Activated CD8-positive, alpha-beta T cell treated with anti-CD3 and anti-CD28 coated beads for 36 hours (primary cell): Measurements from ENCODE around the gene FOXJ2. TPM values are rescaled to one million over a fixed set of nuclear protein-coding genes. Genes with fewer than 3 reads are reported as not detected.
"Not testable (repeated sequence)": the region's sequence is repeated elsewhere in the genome, so short reads cannot be mapped to it uniquely, and the experiment has no call there.

Experiments used
- ATAC-seq: fragments of 200-7000 bp; cut with Tn5 transposase; one replicate; pipeline ENCODE4 v1.10.0; 2021; ENCODE audit warnings: mild to moderate bottlenecking, moderate library complexity
- CTCF ChIA-PET: fragments of 350-600 bp; sonication (Branson Sonifier 250); formaldehyde crosslinking; loops from one replicate; lab custom pipeline; 2021; ENCODE audit warnings: antibody characterized with exemption; lab: Charles Lee
- POLR2A ChIA-PET: fragments of 350-600 bp; sonication (Branson Sonifier 250); formaldehyde crosslinking; loops from one replicate; lab custom pipeline; 2021; ENCODE audit warnings: antibody characterized with exemption; lab: Charles Lee
- DNase-seq: peaks from one replicate; pipeline ENCODE4 v3.0.0-alpha.2; 2020
- H3K27ac Mint-ChIP-seq: one replicate; pipeline ENCODE4 v1.8.0; 2021; ENCODE audit warnings: mild to moderate bottlenecking, mixed read lengths
- H3K27me3 Mint-ChIP-seq: one replicate; pipeline ENCODE4 v1.8.0; 2021; ENCODE audit warnings: mixed read lengths
- H3K36me3 Mint-ChIP-seq: one replicate; pipeline ENCODE4 v1.8.0; 2021; ENCODE audit warnings: low read depth, mixed read lengths
- H3K4me1 Mint-ChIP-seq: one replicate; pipeline ENCODE4 v1.8.0; 2021; ENCODE audit warnings: low read depth, mixed read lengths
- H3K4me3 Mint-ChIP-seq: one replicate; pipeline ENCODE4 v1.8.0; 2021; ENCODE audit warnings: mild to moderate bottlenecking, moderate library complexity, mixed read lengths
- H3K9me3 Mint-ChIP-seq: one replicate; pipeline ENCODE4 v1.8.0; 2021; ENCODE audit warnings: mixed read lengths
- CTCF ChIP-seq: fragments of 200-600 bp; IDR thresholded peaks from one replicate; pipeline ENCODE4 v1.8.0; 2022; ENCODE audit warnings: antibody characterized with exemption, mild to moderate bottlenecking
- intact Hi-C: fragments of 100-400 bp; cut with micrococcal nuclease; formaldehyde crosslinking; loops from one replicate; pipeline ENCODE4 v1.10.0; 2022
- total RNA-seq, 2 experiments: library from RNA; stranded (reverse); gene quantifications; one replicate each; pipeline ENCODE4 v1.2.3, GENCODE V29; 2021

Gene FOXJ2
- total RNA-seq, 2 experiments from 2014 or later = 11.1 to 12.8 TPM

- DNase-seq (peak; percentile 67), ATAC-seq (peak; percentile 77)
- POLR2A ChIA-PET = interaction anchor here (1.0 kb wide), 1 partner anchor 8 kb away, joined by 3 read pairs; no protein-coding TSS in a partner anchor
- intact Hi-C loops = no loop called here
- TF ChIP-seq CTCF = no peak
- H3K4me1 Mint-ChIP-seq = peaks cover 45% of the 10 kb centered on the region
- H3K36me3 Mint-ChIP-seq = peaks cover 62% of the 10 kb centered on the region
- H3K4me3 Mint-ChIP-seq = peak overlapping the region; percentile 52
- no peaks in the 10 kb centered on the region for H3K27me3 Mint-ChIP-seq
- peak overlapping the region; percentile 94 for H3K27ac Mint-ChIP-seq
- CTCF ChIA-PET = interaction anchor here (0.9 to 3.0 kb wide), 8 partner anchors 10 to 148 kb away, joined by 3 to 21 read pairs (median 6); no protein-coding TSS in a partner anchor
- H3K9me3 Mint-ChIP-seq = no peaks in the 10 kb centered on the region
Observed at GRCh38 chr12:8088574-8088973, 56.1 kb downstream of the FOXJ2 start.

GRCh38 chr12:8089277-8089676 lies 56.8 kb downstream of the FOXJ2 start:
- CTCF ChIA-PET = interaction anchor here (1.1 to 3.0 kb wide), 6 partner anchors 11 to 148 kb away, joined by 3 to 21 read pairs (median 6); no protein-coding TSS in a partner anchor
- intact Hi-C loops, H3K4me3 Mint-ChIP-seq, ATAC-seq, H3K27me3 Mint-ChIP-seq, POLR2A ChIA-PET, H3K9me3 Mint-ChIP-seq, DNase-seq: not testable (repeated sequence)
- Mint-ChIP-seq H3K36me3 (peaks cover 56% of the 10 kb centered on the region), H3K4me1 (peaks cover 38% of the 10 kb centered on the region), H3K27ac (peak overlapping the region; percentile 94)

GRCh38 chr12:8089716-8090115 lies 57.2 kb downstream of the FOXJ2 start:
- ChIA-PET POLR2A (no interaction called here), CTCF (interaction anchor here (1.1 kb wide), 1 partner anchor 44 kb away, joined by 3 read pairs; no protein-coding TSS in a partner anchor)
- Mint-ChIP-seq H3K4me3 (no peak overlapping the region), H3K4me1 (peaks cover 33% of the 10 kb centered on the region), H3K27ac (no peak overlapping the region), H3K9me3 (no peaks in the 10 kb centered on the region), H3K27me3 (no peaks in the 10 kb centered on the region), H3K36me3 (peaks cover 55% of the 10 kb centered on the region)
- DNase-seq (no peak), ATAC-seq (no peak)
- no peak for TF ChIP-seq CTCF
- intact Hi-C loops = no loop called here

GRCh38 chr12:8093291-8093690 lies 60.8 kb downstream of the FOXJ2 start:
- DNase-seq = no peak
- Mint-ChIP-seq H3K9me3 (no peaks in the 10 kb centered on the region), H3K36me3 (peaks cover 63% of the 10 kb centered on the region), H3K4me3 (no peak overlapping the region), H3K4me1 (peaks cover 14% of the 10 kb centered on the region), H3K27me3 (no peaks in the 10 kb centered on the region), H3K27ac (no peak overlapping the region)
- no peak for ATAC-seq
- intact Hi-C loops = no loop called here
- ChIA-PET POLR2A (interaction anchor here (1.3 kb wide), 1 partner anchor 15 kb away, joined by 3 read pairs; no protein-coding TSS in a partner anchor), CTCF (interaction anchor here (1.7 to 3.4 kb wide), 3 partner anchors 13 to 15 kb away, joined by 5 to 18 read pairs (median 5); no protein-coding TSS in a partner anchor)
- no peak for TF ChIP-seq CTCF

GRCh38 chr12:8096281-8096915 lies 63.9 kb downstream of the FOXJ2 start:
- H3K36me3 Mint-ChIP-seq = peaks cover 48% of the 10 kb centered on the region
- ChIA-PET CTCF (interaction anchor here (1.1 kb wide), 1 partner anchor 13 kb away, joined by 4 read pairs; no protein-coding TSS in a partner anchor), POLR2A (interaction anchor here (1.0 kb wide), 1 partner anchor 8 kb away, joined by 3 read pairs; no protein-coding TSS in a partner anchor)
- ATAC-seq (no peak), DNase-seq (no peak)
- peaks cover 5% of the 10 kb centered on the region for H3K4me1 Mint-ChIP-seq
- H3K27me3 Mint-ChIP-seq = no peaks in the 10 kb centered on the region
- no peak overlapping the region for H3K27ac Mint-ChIP-seq
- TF ChIP-seq CTCF = no peak
- intact Hi-C loops = no loop called here
- H3K4me3 Mint-ChIP-seq = no peak overlapping the region
- no peaks in the 10 kb centered on the region for H3K9me3 Mint-ChIP-seq
